Left lobe of liver (tissue), 2 donors: ENCODE measurements around the gene HOXD12. TPM values are rescaled to one million over a fixed set of nuclear protein-coding genes. Genes with fewer than 3 reads are reported as not detected.

Source experiments
- ATAC-seq: fragments of 200-7000 bp; cut with Tn5 transposase; one replicate; pipeline ENCODE4 v1.9.1; 2020; ENCODE audit warnings: mild to moderate bottlenecking, moderate library complexity
- DNase-seq: peaks from one replicate; pipeline ENCODE4 v3.0.0-alpha.2; 2020; ENCODE audit warnings: low spot score
- total RNA-seq: library from RNA; stranded (reverse); gene quantifications from one replicate; pipeline ENCODE4 v1.2.1, GENCODE V29; 2021
- donor health status: DM: no; HTN: no; CAD: no; lungs with moderate emphysema.
- donor health status: DM: no; HTN: yes; CAD: no.

The HOXD12 gene
- total RNA-seq, 1 donor from 2014 or later = not detected

- no peak for ATAC-seq
- DNase-seq = no peak
These were observed 18.3 kb downstream of the HOXD12 start for GRCh38 chr2:176117823-176118371.

GRCh38 chr2:176118601-176119339 lies 19.2 kb downstream of the HOXD12 start:
- no peak for ATAC-seq
- DNase-seq = no peak

DNA sequence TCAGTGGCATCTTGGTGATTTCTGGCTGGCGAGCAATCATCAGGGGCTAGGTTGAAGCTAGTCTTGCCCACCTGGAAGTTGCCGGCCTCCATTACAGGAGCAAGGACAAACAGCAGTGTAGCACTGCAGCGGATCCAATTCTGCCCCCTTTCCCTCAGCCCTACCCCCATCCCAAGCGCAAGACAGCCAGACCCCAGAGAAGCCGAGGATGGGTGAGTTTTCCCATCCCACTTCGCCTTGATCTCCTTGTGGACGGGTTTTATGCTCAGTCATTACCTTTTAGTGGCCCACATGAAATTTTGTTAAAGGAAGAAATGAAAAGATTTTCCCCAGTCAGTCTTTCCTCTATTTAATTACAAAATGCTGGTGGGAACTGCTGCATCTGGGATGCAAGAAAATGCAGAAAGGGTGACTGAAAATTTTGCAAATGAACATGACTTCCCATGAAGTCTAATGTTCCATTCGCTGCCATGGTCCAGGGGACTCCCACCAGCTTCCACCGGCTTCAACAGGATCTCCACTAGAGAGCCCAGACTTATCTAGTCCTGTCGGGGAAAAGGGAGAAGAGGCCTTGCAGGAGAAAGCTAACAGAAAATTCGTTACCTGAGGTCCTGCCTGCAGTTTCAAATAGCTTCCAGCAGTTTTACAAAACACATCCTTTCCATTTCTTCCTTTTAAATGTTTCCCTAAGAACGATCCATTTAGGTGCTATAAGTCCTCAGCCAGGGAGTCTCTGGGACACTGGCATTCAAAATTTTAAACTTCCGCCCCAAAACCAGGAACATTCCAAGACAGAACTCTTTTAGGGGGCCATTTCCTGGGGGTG lies 21.0 kb downstream of the HOXD12 start:
- ATAC-seq = no peak
- no peak for DNase-seq

DNA sequence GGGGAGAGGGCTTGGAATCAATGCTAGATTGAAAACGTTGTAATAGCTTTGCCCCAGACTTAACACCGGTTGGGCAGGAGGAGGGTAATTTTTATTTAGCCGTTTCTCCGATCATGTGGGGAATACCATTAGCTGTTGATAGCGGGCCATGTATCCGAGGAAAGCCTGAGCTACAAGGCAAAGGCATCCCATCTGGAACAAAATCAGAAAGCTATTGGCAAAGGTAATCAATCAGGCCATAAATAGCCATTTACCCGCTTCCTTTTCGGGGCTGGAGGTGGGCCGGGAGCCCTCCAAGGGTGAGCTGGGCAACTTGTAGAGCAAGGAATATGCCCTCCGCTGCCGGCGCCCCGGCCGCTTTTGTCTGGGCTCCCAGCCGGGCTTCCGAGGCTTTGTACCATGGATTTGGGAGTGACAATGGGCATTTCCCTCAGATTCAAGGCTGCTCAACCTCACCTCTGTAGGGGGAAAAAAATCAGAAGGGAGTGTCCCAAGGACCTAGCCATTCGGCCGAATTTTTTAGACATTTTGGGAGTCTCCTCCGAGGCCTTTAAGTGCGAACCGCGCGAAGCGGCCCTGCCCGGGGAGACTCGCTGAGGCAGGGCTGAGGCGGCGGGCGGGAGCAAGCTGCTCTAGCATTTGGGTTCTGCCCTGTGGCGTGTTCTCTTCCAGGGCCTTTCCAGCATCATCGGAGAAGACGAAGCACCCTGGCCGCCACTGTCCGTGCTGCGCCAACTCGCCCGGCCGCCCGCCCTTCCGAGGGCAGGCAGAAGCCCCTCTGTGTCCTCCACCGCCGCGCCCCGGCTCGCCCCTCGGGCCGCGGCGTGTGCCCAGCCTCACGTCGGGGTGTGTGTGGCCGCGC lies 21.8 kb downstream of the HOXD12 start:
- no peak for ATAC-seq
- DNase-seq = no peak

- DNase-seq = no peak
- ATAC-seq = no peak
These were observed 22.6 kb downstream of the HOXD12 start for GRCh38 chr2:176122052-176122682.

DNA sequence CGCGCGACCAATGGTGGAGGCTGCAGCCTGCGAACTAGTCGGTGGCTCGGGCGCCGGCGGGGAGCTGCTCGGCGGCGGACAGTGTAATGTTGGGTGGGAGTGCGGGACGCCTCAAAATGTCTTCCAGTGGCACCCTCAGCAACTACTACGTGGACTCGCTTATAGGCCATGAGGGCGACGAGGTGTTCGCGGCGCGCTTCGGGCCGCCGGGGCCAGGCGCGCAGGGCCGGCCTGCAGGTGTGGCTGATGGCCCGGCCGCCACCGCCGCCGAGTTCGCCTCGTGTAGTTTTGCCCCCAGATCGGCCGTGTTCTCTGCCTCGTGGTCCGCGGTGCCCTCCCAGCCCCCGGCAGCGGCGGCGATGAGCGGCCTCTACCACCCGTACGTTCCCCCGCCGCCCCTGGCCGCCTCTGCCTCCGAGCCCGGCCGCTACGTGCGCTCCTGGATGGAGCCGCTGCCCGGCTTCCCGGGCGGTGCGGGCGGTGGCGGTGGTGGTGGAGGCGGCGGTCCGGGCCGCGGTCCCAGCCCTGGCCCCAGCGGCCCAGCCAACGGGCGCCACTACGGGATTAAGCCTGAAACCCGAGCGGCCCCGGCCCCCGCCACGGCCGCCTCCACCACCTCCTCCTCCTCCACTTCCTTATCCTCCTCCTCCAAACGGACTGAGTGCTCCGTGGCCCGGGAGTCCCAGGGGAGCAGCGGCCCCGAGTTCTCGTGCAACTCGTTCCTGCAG lies 23.3 kb downstream of the HOXD12 start, which contains the start of gene HOXD9:
Gene HOXD9, plus strand, starts transcription at position 37 of the 728 bp plus-strand sequence. Its CDS starts 50 bp downstream, at position 87.
- DNase-seq = no peak
- ATAC-seq = no peak

GRCh38 chr2:176123411-176124109 lies 24.0 kb downstream of the HOXD12 start:
- DNase-seq = no peak
- no peak for ATAC-seq

GRCh38 chr2:176124110-176124946 lies 24.7 kb downstream of the HOXD12 start:
- DNase-seq (no peak), ATAC-seq (no peak)

DNA sequence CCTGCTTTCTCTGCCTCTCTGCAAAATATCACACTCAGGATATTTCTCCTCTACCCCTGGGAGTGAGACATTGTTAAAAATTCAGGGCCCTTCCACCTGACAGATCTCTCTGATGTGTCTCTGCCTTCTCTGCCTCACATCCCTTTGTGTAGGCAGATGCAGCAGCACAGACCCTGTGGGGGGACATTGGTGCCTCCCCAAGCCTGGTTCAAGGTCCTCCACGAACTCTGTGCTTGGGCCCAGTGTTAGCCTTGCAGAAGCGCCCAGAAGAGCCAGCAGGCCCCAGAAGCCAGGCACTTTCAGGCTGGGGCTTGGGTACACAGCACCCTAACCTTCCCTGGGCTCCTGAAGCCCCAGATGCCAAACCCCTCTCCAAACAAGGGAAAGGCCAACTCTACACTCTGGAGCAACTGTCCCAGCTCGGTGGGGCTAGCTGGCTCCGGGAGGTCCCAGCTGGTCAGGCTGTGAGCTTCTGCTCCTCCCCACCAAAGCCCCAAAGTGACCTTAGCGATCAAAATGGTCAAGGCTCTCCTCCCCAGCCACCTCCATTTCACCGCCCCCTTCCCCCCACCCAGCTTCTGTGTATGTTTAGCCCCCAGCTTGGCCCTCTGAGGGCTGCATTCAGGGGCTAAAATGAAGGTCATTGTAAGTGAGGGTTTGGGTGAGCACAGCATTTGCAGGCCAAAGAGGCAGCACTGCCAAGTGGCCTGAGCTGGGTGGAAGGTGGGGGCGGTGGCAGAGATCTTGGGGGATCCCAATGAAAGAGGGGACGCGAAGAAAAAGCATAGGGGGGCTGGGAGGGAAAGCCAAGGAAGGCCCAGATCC lies 25.6 kb downstream of the HOXD12 start:
- ATAC-seq = no peak
- no peak for DNase-seq

GRCh38 chr2:176125772-176126054 lies 26.1 kb downstream of the HOXD12 start:
- ATAC-seq (no peak), DNase-seq (no peak)

GRCh38 chr2:176126929-176127773 lies 27.6 kb downstream of the HOXD12 start:
- ATAC-seq (peak; percentile 72), DNase-seq (peak; percentile 62)

GRCh38 chr2:176127774-176128072 lies 28.1 kb downstream of the HOXD12 start:
- DNase-seq = no peak
- ATAC-seq = no peak

DNA sequence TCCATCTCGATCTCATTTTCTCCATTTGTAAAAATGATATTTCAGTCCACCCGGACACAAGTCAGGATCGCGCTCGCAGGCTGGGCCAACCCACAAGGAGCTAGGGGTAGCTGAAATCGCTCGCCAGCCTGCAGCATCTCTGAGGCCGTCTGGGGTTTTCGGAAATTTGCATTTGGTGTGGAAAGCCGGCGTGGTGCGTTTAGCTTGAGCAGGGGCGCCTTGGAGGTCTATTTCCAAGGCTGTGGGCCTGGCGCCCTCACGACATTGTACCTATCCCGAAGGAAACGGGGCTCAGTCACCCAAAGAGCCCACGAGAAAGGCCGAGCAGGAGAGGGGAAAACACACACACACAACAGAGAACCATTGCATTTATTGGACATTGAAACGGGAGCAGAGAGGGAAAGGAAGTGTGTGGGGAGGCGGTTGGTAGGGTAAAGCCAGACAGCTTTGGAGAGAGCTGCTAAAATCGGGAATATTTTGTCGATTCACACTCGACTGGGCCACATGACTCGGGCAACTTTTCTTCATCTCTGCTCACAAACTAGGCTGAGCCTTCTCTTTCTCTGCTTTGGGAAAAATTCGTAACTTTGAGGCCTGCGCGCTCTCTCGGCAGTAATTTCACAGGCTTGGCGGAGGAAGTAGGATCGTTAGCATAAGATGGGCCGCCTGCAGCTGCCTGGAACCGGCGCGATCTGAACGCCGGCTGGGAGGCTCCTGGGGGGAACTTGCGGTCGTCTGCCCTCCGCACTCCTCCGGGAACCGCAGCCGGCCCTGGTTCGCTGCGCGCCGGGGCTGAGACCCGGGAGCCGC lies 28.8 kb downstream of the HOXD12 start:
- ATAC-seq (no peak), DNase-seq (no peak)

DNA sequence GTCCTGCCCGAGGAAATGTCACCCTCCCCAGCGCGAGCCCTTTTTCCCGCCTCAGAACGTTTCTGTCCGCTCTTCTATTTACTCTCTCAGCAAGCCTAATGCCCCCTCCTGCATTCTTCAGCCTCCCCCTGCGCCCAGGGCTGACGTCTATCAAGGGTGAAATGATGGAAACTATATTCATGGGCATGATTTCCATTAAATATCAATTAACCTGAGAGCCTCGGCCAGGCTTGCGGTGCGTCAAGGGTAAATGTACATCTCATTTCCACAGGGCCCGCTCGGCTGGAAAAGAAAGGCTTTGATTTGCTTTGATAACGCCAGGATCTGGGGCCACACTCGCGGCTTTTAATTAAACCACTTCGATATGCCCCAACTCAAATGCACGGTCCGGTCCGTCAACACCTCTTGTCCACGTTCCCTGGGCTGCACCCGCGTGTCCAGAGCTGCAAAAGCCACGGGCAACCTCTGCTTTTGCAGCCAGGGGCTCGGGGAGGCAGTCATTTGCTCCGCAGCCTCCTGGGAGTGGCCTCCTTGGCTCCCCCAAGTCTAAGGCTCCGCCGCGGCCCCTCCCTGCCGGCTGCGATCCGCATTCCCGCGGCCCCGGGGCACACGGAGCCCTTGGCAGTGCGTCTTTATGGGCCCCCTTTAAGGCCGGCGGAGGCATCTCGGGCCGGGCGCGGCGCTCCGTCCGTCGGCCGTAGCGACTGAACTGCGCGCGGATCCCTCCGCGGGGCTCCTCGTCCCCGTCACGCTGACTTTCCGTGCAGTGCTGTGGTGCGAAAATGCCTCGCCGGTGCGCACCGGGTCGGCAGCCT lies 29.6 kb downstream of the HOXD12 start, which contains the start of gene HOXD8:
Gene HOXD8, plus strand, starts transcription at position 724 of the 815 bp plus-strand sequence. CDS start 662 bp downstream, outside the sequence.
- DNase-seq = no peak
- peak; percentile 13 for ATAC-seq

GRCh38 chr2:176129813-176130146 lies 30.2 kb downstream of the HOXD12 start:
- DNase-seq = no peak
- ATAC-seq = no peak
